NOMO-1 treated with DMSO at 0.1 percent for 48 hours (cell line): ENCODE measurements around the gene CHCHD3.

Experiments
- DNase-seq: peaks from one replicate; lab custom pipeline; 2025; ENCODE audit not compliant: unreplicated experiment; lab: John Stamatoyannopoulos, UW

The CHCHD3 gene

GRCh38 chr7:133081119-133081598 lies 731 bp downstream of the CHCHD3 start:
- DNase-seq: no peak

GRCh38 chr7:133079296-133079695 lies 2.6 kb downstream of the CHCHD3 start:
- DNase-seq: no peak

- DNase-seq: no peak
Measured at GRCh38 chr7:133077394-133077793, 4.5 kb downstream of the CHCHD3 start.

GRCh38 chr7:133076142-133076541 lies 5.7 kb downstream of the CHCHD3 start:
- no peak for DNase-seq

GRCh38 chr7:133071506-133071905 lies 10.4 kb downstream of the CHCHD3 start:
- no peak for DNase-seq

- DNase-seq: no peak
Measured at GRCh38 chr7:133070562-133070961, 11.3 kb downstream of the CHCHD3 start.

- no peak for DNase-seq
Measured at GRCh38 chr7:133065301-133065700, 16.6 kb downstream of the CHCHD3 start.

GRCh38 chr7:133064082-133064820 lies 17.6 kb downstream of the CHCHD3 start:
- DNase-seq: no peak

GRCh38 chr7:133061792-133062191 lies 20.1 kb downstream of the CHCHD3 start:
- DNase-seq: no peak

- no peak for DNase-seq
Measured at GRCh38 chr7:133061357-133061756, 20.5 kb downstream of the CHCHD3 start.

- no peak for DNase-seq
Measured at GRCh38 chr7:133060004-133060403, 21.9 kb downstream of the CHCHD3 start.

- DNase-seq: no peak
Measured at GRCh38 chr7:133059263-133059662, 22.6 kb downstream of the CHCHD3 start.

GRCh38 chr7:133056370-133057238 lies 25.3 kb downstream of the CHCHD3 start:
- no peak for DNase-seq

GRCh38 chr7:133054162-133054840 lies 27.6 kb downstream of the CHCHD3 start:
- no peak for DNase-seq

GRCh38 chr7:133053321-133053891 lies 28.5 kb downstream of the CHCHD3 start:
- no peak for DNase-seq

GRCh38 chr7:133052826-133053225 lies 29.1 kb downstream of the CHCHD3 start:
- DNase-seq: no peak

GRCh38 chr7:133052401-133052756 lies 29.5 kb downstream of the CHCHD3 start:
- DNase-seq: no peak

- DNase-seq: no peak
Measured at GRCh38 chr7:133051719-133052400, 30.0 kb downstream of the CHCHD3 start.

GRCh38 chr7:133051066-133051465 lies 30.8 kb downstream of the CHCHD3 start:
- no peak for DNase-seq

GRCh38 chr7:133050200-133050995 lies 31.5 kb downstream of the CHCHD3 start:
- no peak for DNase-seq
